IPS-NIHi7 (cell line): Measurements from ENCODE around the gene NCOA5.
"Not testable (repeated sequence)": the region's sequence is repeated elsewhere in the genome, so short reads cannot be mapped to it uniquely, and the experiment has no call there.

Source experiments
- DNase-seq: peaks from one replicate; pipeline ENCODE4 v3.0.0; 2012; ENCODE audit warnings: mixed read lengths; ENCODE audit errors: extremely low spot score

NCOA5 gene

DNA sequence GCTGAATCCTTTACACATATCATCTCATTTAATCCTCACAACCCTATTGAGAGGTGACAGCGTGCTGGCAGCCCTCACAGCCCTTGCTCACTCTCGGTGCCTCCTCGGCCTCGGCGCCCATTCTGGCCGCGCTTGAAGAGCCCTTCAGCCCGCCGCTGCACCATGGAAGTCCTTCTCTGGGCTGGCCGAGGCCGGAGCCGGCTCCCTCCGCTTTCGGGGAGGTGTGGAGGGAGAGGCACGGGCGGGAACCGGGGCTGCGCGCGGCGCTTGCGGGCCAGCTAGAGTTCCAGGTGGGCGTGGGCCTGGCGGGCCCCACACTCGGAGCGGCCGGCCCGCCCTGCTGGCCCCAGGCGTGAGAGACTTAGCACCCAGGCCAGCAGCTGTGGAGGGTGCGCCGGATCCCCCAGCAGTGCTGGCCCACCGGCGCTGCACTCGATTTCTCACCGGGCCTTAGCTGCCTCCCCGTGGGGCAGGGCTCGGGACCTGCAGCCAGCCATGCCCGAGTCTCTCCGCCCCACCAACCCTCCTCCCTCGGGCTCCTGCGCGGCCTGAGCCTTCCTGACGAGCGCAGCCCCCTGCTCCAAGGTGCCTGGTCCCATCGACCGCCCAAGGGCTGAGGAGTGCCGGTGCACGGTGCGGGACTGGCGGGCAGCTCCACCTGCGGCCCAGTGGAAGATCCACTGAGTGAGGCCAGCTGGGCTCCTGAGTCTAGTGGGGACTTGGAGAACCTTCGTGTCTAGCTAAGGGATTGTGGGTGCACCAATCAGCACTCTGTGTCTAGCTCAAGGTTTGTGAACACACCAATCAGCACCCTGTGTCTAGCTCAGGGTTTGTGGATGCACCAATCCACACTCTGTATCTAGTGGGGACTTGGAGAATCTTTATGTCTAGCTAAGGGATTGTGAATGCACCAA is 2.1 kb upstream of the NCOA5 start:
- not testable (repeated sequence) for DNase-seq

DNA sequence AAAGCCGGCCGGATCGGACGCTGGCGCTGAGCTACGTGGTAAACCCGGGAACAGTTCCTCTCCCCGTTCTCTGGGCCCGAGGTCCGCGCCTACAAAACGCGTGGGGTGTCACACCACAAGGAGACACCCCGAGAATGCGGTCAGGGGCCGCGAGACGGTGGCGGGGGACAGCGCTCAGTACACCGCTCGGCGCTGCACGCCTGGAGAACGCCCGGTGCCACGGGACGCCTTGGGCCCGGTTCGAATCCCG is 670 bp downstream of the NCOA5 start:
- DNase-seq: peak; percentile 41

- DNase-seq: no peak
These were observed 1.2 kb downstream of the NCOA5 start for GRCh38 chr20:46088409-46089166.

GRCh38 chr20:46087161-46087560 is 2.6 kb downstream of the NCOA5 start:
- DNase-seq: no peak

DNA sequence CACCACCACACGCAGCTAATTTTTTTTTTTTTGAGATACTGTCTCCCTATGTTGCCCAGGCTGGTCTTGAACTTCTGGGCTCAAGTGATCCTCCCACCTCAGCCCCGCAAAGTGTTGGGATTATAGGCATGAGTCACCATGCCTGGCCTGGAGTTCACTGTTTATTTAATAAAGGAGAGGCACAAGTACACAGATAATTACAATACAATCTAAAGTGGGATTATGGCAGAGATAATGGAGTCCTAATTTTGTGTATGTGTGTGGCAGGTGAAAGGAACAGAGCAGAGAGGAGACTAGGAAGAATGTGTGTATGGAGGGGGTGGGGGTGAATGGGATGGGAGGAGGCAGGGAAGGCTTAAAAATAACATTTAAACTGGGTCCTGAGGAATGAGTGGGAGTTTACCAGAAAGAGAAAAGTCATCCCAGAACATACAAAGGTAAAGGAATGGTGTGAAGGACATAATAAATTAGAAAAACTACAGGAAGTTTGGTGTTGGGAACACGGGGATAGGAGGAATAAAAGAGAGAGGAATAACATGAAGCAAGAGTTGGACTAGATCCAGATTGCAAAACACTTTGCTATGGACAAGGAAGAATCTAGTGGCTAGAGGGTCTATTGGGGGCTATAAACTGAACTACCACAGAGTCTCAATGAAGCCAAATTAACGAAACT is 4.4 kb downstream of the NCOA5 start:
- no peak for DNase-seq

- no peak for DNase-seq
These were observed 5.0 kb downstream of the NCOA5 start for GRCh38 chr20:46084805-46085178.

DNA sequence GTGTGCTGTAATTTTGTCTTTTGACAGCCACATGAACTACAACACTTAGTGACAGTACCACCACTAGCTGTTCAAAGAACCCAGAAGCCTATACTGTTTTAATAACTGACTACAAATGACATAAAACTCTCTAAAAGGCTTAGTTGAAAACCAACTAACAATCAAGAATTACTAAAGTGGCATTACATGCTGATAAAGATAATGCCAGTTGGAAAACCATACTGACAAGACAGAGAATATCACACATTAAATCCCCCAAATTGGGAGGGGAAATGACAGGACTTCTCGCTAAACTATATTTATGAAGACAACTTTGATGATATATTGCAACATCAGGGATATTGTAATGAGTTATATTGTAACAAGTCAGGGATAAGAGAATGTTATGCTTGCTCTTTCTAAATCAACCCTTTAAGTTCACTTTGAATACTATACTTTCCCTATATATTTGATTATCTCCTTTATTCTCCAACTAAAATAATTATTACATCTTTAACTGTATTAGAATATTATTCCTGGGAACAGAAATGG is 6.2 kb downstream of the NCOA5 start:
- DNase-seq: no peak

- DNase-seq: no peak
These were observed 6.7 kb downstream of the NCOA5 start for GRCh38 chr20:46083101-46083500.

DNA sequence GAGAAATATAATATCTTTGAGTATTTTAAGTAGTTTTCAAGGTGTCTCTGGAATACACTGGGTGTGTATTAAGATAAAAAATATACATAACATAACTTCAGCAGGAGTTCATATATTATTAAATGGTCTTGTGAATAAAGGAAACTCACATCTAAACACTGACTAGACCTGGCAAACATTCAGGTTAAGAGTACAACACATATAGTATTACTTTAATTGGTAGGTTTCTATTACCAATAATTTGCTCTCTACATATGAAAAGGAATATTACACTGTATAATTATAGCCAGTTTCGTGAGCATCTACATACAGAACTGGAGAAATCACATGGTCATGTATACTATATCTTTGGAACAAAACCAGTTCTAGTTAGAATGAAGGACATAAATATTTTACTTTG is 8.7 kb downstream of the NCOA5 start:
- no peak for DNase-seq

GRCh38 chr20:46078954-46079353 is 10.8 kb downstream of the NCOA5 start:
- no peak for DNase-seq

DNA sequence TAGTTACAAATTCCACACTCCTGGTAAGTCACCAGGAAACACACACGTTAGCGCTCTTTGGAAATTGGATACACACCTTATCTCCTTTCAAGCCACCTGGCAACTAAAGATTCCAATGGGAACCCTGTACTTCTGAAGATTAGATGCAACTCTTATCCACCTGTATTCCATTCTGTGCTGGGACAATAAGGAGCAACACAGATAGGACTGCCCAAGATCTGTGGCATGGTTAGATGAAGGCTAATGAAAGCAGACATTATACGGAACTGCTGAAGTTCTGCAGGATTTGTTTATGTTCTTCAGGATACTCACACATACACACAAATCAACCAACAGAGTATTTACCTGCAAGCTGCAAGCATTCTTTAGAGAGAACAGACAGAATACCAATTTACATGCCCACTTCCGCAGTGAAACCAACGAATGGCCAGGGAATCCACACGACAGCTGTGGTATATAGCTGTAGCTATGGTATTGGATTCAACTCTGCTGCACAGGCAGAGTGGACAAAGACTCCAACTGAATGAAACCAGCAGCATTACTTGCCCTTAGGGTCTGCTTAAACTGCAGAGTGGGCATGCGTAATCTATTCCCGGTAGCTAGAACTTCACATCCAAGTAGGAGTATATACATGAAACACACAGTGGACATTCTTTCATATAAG is 12.0 kb downstream of the NCOA5 start:
- DNase-seq: no peak

DNA sequence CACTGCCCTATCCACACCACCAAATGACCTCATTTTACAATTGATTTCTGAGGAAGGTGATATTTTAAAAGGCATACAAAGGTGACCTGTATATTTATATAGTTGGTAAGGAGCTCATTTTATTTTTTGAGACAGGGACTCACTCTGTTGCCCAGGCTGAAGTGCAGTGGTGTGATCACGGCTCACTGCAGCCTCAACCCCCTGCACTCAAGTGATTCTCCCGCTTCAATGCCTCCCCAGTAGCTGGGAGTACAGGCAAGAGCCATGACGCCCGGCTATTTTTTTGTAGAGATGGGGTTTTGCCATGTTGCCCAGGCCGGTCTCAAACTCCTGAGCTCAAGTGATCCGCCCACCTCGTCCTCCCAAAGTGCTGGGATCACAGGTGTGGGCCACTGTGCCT is 13.0 kb downstream of the NCOA5 start:
- DNase-seq: no peak

DNA sequence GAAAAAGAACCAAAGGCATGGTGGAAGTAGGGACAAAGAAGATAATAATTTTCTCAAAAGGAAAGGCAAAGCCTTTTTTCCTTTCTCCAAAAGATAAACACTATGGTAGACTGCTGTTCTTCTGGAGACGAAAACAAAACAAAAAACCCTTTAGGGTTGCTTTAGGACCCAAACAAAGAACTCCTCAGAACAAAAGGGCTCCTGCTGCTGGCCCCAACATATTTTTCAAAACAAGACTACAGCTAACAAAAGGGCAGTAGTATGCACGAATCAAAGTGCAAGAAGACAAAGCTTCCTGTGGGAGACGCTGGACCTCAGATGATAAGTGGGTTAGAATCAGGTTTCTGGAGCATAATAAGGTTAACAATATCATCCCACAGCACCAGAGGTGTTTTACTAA is 15.8 kb downstream of the NCOA5 start:
- no peak for DNase-seq

DNA sequence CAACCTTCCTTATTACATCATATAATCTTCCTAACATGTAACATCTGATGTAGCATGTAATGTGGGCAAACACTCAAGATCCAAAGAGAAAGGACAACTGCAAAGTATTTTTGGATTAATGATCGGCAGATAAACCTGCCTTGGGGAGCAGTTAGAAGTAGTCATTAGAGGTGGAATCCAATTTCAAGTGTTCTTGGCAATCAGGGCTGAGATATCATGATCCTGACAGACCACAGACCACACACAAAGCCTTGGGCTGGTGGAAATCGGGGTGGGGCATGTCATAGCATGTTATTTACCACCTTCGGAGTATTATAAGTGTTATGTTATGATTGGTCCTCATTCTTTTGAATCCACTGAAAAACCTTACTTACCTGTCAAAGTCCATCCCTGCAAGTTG is 16.3 kb downstream of the NCOA5 start:
- DNase-seq: no peak

GRCh38 chr20:46073024-46073423 is 16.7 kb downstream of the NCOA5 start:
- DNase-seq: no peak

GRCh38 chr20:46071573-46071972 is 18.2 kb downstream of the NCOA5 start:
- no peak for DNase-seq

DNA sequence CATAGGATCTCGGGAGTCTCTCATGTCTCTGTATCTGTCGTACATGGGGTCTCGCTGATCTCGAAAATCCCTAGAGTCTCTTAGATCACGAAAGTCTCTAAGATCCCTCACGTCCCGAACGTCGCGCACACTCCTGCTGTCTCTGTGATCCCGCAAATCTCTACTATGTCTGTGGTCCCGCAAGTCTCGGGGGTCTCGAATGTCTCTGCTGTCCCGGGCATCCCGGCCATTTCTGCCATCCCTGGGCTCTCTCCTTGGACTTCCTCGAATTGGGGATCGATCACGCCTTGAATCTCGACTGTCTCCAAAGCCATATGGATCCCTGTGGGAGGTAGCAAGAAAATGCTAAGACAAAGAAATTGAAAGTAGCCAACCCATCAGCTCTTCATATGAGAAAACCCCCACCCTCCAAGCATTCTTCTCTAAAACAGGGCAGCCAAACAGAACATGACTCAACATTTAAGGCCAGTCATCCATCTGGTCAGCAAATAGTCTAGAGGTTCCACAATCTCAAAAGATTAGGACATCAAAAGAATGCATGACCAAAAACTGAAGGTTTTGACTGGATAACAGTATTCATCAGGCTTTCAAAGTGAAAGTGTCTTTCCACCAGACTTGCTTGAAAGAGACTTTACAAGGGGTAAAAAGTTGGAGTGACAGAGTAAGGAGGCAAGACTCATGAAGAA is 19.4 kb downstream of the NCOA5 start:
- DNase-seq: no peak

DNA sequence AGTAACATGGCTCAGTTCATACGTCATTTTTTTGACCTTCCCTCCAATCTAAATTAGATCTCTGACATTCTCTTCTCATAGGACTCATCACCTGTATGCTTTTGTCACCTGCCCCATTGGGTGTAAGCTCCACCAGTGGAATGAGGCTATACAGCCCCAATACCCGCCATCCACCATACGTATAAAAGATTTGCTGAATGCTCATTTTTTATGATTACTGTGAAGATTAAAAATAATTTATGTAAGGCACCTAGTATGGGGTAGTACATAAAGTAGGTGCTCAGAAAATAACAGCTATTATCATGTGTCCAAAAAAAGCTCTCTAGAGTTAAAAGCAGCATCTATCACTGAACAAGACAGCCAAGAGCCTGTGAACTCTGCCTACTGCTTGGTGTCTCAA is 24.1 kb downstream of the NCOA5 start:
- DNase-seq: no peak

DNA sequence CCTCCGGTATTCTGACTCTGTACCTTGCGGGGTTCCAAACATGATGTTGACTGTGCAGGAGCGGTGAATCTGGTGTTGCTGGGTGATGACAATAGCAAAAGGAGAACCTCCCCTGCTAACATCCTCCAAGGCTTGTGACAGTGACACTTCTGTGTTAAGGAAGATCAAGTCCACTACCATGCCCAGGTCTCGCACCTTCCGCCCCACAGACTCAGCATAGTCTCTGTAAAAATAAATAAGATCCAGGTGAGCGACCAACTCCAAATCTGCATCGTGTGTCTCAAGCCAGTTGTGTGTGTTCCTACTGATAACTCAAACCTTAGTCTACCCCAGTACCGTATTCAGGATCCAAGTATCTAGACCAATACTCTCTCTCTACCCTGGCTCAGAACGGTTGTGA is 24.8 kb downstream of the NCOA5 start:
- no peak for DNase-seq

- DNase-seq: no peak
These were observed 26.1 kb downstream of the NCOA5 start for GRCh38 chr20:46063652-46064054.

- DNase-seq: no peak
These were observed 26.6 kb downstream of the NCOA5 start for GRCh38 chr20:46063151-46063550.
